C4-2B (cell line): ENCODE data around the gene GOLGB1.

Experiments used
- CTCF ChIP-seq: fragments of 450-650 bp; conservative IDR thresholded peaks from 2 replicates; pipeline ENCODE4 v1.5.1; 2017; ENCODE audit warnings: mild to moderate bottlenecking
- ZFX ChIP-seq: fragments of 450-650 bp; IDR thresholded peaks from 2 replicates; pipeline ENCODE4 v1.6.1; 2017

GRCh38 chr3:121748680-121749275 is 763 bp downstream of the GOLGB1 start:
- TF ChIP-seq CTCF (no peak), ZFX (no peak)
